HG03558 (cell line): ENCODE data around the gene IFIT1.
A peak's percentile ranks its signal among the peaks of the same experiment; 100 is the strongest.
"Not testable (repeated sequence)": the region's sequence is repeated elsewhere in the genome, so short reads cannot be mapped to it uniquely, and the experiment has no call there.

Source experiments
- ATAC-seq: cut with Tn5 transposase; IDR thresholded peaks from one replicate; pipeline ENCODE4 v1.9.1; 2021; ENCODE audit warnings: moderate number of reproducible peaks; ENCODE audit not compliant: unreplicated experiment; ENCODE audit errors: extremely low read depth

The IFIT1 gene

GRCh38 chr10:89391907-89392756 is at the start of gene IFIT1:
IFIT1 (plus strand) TSS chr10:89392623; CDS start chr10:89392713, 90 bp downstream.
- ATAC-seq, result peak; percentile 59

- no peak for ATAC-seq
Measured at GRCh38 chr10:89343089-89343767, 49.2 kb upstream of the IFIT1 start.

DNA sequence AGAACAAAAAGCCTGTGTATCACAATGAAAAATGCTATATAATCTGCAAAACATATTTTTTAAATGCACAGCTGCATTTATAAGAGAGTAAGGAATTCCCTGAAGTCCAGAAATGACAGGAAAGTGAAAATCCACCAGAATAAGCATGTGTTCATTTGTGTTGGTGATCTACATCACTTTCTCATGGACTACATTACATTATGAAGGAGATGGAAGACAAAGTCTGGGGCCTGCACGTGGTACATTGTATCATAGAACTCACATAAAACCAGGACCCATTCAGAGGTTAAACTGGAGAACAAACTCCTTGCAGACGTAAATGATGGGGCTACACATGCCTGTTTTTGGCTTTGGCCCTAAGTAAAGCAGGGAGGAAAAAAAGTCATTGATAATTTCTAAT is 48.3 kb upstream of the IFIT1 start:
- ATAC-seq, result no peak

DNA sequence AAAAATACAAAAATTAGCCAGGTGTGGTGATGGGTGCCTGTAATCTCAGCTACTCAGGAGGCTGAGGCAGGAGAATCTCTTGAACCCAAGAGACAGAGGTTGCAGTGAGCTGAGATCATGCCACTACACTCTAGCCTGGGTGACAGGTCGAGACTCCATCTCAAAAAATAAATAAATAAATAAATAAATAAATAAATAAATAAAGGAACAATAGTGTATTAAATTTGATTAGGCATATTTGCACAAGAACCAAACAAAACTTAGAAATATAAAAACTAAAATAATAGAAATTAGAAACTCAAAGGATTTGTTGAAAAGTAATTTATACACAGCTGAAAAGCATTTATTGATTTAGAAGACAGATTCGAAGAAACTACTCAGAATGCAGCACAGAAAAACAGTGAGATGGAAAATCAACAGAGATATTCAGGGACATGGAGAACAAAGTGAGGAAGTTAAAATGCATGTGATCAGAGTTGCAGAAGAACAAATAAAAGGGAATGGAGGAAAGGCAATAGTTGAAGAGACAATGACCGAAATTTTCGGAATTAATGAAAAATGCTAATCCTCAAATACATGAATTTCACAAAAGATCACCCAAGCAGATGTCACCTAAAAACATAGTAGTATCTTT is 46.9 kb upstream of the IFIT1 start:
- ATAC-seq, result no peak

DNA sequence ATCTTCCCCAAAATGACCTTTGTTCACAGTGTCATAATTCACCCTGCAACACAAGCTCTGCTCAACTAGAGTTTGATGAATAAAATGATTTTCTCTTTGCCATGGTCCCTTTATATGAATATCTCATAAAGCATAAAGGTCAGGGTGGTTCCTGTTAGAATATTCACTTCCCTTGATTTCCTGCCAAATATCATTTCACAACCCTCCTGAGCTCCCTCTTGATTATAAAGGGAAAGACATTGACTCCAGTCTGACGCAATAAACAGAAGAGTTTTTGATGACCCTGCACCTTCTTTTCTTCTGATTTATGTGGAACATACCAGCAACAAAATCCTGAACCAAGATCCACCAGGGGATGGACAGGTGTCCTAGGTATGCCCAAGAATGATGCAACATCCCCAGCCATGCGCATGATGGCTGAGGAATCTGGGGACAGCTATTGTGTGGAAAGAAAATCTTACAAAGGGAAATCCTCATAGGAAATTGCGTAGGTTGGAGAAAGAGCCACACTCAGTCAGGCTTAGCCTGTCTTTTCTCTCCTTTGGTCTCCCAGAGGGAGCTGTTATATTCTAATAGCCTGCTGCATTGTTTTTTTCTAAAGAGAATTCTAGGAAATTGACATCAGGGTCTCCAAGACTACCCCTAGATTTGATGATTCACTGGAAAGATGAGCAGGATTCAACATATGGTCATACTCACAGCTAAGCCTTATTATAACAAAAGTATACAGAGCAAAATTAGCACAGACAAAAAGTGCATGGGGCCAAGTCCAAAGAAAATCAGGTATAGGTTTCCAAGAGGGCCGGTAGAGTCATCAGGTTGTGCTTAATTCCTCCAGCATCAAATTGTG is 45.8 kb upstream of the IFIT1 start:
- ATAC-seq, result no peak

GRCh38 chr10:89347701-89348457 is 44.5 kb upstream of the IFIT1 start:
- ATAC-seq, result no peak

- ATAC-seq, result no peak
Measured at GRCh38 chr10:89348481-89348880, 43.9 kb upstream of the IFIT1 start.

DNA sequence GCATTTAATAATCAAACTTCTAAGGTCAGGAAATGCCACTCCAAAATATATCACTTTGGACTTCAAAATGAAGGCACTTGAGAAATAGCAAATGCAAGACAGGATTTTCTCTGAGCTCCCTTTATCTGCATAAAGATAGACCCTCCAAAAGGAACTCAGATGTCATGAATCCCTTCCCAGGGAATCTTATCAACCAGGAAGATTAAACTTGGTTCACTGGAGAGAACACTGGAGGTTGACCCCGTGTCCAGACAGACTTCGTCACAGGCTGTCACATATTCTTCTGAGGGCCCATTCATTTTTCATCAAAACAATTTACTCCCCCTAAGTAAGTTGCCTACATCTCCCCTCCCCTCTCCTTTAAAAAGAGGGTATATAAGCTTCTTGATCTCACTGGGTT is 43.4 kb upstream of the IFIT1 start:
- ATAC-seq, result no peak

DNA sequence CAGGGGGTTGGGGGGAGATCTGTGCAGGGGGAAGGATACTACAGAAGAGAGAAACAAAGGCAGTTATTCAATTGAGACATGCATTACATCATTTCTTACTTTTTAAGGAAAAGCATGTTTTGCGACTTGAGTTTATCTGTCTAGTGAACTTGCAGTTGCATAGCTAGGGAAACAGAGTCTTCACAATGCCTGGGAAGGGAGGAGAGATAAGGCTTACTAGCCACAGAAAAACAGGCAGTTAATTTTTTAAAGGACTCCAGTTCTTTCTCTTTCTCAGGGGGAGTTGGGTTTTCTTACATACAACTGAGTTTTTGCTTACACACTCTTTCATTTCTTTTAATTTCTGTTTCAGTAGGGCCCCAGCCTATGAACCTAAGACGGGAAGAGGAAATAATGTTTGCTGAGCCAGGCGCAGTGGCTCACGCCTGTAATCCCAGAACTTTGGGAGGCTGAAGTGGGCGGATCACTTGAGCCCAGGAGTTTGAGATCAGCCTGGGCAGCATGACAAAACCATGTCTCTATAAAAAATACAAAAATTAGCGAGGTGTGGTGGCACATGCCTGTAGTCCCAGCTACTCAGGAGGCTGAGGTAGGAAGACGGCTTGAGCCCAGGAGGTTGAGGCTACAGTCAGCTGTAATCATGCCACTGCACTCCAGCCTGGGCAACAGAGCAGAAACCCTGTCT is 41.6 kb upstream of the IFIT1 start:
- not testable (repeated sequence) for ATAC-seq

- no peak for ATAC-seq
Measured at GRCh38 chr10:89351412-89351779, 41.0 kb upstream of the IFIT1 start.

GRCh38 chr10:89351780-89352597 is 40.4 kb upstream of the IFIT1 start:
- ATAC-seq, result no peak

DNA sequence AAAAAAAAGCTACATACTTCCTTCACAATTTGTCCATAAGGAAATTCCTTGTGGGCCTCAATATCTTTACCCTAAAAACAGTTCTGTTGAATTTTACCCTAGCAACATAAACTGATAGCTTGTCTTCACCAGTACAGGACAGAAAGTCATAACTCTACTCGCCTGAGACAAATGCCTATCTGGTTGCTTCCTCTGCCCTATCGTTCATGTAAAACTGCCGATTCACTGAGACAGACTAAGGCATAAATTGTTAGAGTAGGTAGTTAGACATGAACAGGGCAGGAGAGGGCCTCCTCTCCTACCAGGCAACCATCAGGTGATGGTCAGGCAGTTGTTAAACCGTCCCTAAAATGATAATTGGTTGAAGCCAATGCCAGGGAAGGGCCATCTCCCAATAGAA is 39.6 kb upstream of the IFIT1 start:
- ATAC-seq, result no peak

DNA sequence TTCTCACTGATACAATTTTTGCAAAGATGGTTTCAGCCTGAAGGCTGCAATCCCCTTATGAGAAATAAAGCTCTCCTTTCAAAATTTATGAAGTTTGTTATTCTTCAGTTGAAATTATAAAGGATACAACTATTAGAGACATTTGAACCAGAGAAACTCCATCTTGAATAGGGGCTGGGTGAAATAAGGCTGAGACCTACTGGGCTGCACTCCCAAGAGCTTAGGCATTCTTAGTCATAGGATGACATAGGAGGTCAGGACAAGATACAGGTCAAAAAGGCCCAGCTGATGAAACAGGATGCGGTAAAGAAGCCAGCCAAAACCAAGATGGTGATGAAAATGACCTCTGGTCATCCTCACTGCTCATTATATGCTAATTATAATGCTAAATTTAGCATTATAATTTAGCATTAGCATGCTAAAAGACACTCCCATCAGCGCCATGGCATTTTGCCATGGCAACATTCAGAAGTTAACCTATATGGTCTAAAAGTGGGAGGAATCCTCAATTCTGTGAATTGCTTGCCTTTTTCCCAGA is 37.0 kb upstream of the IFIT1 start:
- ATAC-seq, result no peak

DNA sequence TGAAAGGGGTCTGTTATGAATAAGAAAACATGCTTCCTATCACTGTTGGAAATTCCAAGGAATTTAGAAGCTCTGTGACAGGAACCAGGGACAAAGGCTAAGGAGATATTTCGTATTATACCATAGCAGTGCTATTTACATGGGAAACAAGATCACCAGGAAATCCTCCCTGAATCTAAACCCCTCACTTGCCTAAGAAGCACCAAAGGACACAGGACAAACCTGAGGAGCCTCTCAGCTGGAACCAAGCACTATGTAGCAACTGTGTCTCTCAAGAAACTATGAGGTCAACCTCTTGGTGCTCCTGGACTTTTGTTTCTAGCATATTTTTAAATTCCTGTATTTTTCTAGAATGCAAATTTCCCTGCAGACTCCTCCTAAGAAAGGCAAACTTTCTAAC is 35.3 kb upstream of the IFIT1 start:
- no peak for ATAC-seq

DNA sequence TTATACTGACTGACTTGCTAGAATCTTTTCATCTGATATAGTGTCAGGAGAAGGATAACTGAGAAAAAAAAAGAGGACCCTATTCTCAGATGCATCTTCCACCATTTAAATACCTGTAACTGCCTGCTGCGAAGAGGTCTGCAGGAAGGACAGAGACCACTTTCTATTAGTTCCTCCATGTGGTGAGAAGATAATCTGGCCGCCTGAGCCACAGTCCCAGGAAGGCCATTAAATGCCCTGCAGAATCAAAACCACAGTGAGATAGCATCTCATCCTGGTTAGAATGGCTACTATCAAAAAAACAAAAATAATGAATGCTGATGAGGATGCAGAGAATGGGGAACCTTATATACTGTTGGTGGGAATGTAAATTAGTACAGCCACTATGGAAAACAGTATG is 34.4 kb upstream of the IFIT1 start:
- no peak for ATAC-seq

DNA sequence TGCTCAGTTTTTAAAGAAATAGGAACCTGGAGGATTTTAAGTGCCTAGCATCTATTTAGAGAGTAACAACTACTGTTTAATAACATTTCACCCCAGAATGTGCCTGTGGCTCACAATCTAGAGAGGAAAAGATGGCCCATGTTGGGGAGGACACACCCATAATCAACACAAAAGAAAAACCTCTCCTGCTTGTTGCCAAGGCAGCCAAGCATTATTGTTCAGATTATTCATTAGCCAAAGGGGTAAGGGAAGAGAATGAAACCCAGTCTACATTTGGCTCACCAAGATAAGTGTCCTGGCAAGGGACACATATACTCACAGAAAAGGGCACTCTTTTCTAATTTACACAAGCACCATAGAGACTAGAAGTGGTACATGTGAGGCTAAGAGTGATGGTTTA is 32.3 kb upstream of the IFIT1 start:
- ATAC-seq, result no peak

DNA sequence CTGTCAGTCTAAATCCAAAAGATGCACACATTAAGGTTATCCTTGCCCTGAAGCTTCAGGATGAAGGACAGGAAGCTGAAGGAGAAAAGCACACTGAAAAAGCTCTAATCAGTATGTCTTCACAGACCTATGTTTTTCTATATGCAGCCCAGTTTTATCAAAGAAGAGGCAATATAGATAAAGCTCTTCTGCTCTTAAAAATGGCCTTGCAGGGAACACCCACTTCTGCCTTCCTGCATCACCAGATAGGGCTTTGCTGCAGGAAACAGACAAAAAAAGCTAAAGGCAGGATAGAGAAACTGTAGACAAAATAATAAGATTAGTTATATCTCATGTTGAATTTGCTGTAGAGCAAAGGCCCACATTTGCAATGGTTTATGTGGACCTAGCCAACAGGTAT is 29.5 kb upstream of the IFIT1 start:
- ATAC-seq, result no peak
